GM18498 (cell line): ENCODE results near the gene C4orf54.

ENCODE experiments used
- ATAC-seq: cut with Tn5 transposase; IDR thresholded peaks from one replicate; pipeline ENCODE4 v1.9.1; 2021; ENCODE audit warnings: mild to moderate bottlenecking, moderate library complexity; ENCODE audit not compliant: unreplicated experiment

Gene C4orf54

GRCh38 chr4:99657798-99658197 is at the start of gene C4orf54:
TSS of gene C4orf54 (minus strand) at chr4:99657828. CDS start at chr4:99654648, 3,180 bp downstream.
- ATAC-seq, result no peak

DNA sequence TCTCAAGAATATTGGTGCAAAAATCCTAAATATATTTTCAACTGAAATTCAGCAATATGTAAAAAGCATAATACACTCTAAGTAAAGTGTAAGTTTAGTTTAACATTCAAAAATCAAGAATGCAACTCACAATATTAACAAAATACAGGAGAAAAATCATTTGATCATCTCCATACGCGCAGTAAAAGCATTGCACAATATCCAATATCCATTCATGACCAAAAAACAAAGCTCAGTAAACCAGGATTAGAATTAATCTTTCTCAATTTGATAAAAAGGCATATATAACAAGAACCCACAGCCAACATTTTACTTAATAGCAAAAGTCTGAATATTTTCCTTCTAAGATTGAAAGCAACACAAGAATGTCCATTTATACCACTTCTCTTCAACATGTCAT is 48.3 kb upstream of the C4orf54 start:
- ATAC-seq, result no peak

- ATAC-seq, result no peak
Observed at GRCh38 chr4:99696801-99697200, 39.2 kb upstream of the C4orf54 start.

DNA sequence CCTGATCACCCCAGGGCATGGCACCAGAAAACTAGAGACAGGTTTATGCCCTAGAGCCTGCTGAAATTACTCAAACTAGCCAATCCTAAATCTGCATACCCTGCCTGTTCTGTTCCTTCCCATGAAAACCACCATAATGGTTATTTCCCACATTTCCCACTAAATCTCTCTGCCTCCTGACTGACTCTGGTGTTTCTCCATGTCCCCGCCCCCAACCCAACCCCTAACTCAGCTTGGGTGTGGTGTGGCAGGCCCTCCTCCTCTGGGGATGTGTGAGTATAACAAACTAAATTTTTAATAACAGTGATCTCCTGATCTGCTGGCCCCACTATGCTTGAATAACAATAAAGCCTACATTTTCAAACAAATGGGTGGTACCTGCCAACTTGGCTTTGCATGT is 35.5 kb upstream of the C4orf54 start:
- no peak for ATAC-seq

- no peak for ATAC-seq
Observed at GRCh38 chr4:99690990-99691389, 33.4 kb upstream of the C4orf54 start.

DNA sequence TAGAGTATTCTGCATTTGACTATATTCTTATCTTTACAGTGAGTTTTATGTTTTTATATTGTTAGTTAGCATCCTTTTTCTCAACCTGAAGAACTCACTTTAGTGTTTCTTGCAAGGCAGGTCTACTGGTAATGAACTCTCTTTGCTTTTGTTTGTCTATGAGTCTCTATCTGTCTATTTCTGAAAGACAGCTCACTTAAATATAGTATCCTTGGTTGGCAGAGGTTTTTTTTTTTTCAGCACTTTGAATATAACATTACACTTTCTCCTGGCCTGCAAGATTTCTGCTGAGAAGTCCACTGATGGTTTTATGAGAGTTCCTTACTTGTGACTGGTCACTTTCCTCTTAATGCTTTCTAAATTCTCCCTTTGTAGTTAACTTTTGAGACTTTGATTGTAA is 32.8 kb upstream of the C4orf54 start:
- no peak for ATAC-seq

- ATAC-seq, result no peak
Observed at GRCh38 chr4:99687120-99687519, 29.5 kb upstream of the C4orf54 start.

GRCh38 chr4:99685234-99685633 is 27.6 kb upstream of the C4orf54 start:
- ATAC-seq, result no peak

DNA sequence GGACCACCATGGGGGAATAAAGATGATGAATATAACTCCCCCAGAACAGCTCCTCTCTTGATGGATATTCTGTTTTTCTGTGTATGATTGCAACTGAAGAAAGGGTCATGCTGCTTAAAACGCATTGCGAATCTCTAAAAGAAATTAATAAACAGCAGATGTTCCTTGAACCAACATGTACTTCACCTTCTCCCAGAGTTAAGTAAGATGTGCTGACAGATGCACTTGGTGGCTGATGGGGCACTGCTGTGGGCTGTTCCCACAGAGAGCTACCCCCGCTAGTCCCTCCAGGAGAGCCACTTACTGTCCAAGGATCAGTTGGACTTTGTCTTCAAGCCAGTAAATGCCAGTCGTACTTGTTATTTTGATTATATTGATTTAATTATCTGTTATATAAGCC is 26.3 kb upstream of the C4orf54 start:
- ATAC-seq, result no peak

DNA sequence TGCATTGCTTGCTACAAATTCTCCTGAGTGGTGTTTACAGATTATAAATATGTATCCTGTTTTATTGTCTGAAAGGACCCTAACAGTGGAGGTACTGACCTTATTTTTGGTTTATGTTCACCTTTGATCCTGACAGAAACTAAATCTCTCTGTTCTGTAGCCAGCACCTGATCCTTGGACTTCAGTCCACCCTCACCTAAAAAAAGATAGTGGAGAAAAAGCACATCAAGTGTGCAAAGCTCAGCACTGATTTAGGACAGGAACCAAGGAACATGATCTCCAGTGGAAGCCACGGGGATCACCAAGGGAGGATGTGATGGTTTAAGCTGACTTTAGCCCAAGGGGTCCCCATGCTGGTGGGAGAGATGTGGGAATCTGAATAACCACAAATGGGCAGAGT is 22.3 kb upstream of the C4orf54 start:
- ATAC-seq, result no peak

GRCh38 chr4:99679204-99679603 is 21.6 kb upstream of the C4orf54 start:
- ATAC-seq, result no peak

DNA sequence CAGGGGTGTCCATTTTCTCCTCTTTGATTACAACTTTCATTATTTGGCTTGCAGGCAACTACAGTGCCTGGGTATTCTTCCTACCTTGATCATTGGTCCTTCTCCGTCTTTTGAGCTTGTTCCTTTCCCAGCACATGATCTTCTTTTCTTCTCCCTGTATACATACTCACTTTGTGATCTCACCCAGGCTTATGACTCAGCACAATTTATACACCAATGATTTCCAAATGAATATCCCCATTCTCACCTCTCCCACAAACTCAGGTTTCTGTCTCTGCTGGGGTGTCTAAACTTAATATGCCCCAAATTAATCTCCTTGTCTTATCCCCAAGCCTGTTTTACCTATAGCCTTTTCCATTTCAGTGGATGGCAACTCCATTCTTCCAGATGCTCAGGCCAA is 19.5 kb upstream of the C4orf54 start:
- ATAC-seq, result no peak

- no peak for ATAC-seq
Observed at GRCh38 chr4:99670409-99671073, 12.9 kb upstream of the C4orf54 start.

GRCh38 chr4:99669084-99669483 is 11.5 kb upstream of the C4orf54 start:
- no peak for ATAC-seq

GRCh38 chr4:99668472-99668871 is 10.8 kb upstream of the C4orf54 start:
- ATAC-seq, result no peak

DNA sequence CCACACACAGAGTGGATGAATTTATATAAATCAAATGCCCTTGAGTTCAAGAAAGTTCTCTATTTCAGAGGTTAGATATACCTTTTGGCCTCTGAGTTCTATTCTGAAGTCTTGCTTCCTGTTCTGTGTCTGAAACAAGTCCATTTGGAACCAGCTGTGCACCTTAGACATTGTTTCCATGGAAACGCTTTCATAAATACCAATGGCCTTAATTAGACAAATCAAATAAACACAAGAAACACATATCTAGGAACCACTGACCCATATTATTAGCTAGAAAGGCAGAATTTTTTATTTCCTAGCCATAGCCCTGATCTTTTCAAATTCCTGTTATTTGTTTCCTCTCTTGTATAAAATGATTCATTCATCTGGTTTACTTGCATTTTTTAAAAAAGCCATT is 8.4 kb upstream of the C4orf54 start:
- ATAC-seq, result no peak

DNA sequence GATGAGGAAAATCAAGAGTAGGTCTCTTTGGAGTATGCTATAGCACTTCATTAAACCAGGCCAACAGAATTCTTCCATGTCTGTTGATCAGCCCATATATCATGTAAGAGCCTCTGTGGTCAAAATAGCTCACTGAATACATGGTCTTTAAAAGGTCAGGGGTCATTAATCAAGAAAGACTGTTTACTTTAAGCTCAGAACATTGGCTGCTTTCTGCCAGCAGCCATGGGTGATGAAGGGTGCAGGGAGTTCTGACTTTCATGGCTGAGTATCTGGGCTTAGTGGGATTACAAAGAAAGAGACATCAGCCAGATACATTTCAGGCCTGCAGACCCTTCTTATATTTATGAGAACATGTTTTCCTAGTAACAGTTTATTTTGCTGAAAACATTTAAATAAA is 7.1 kb upstream of the C4orf54 start:
- no peak for ATAC-seq

- ATAC-seq, result no peak
Observed at GRCh38 chr4:99661907-99662306, 4.3 kb upstream of the C4orf54 start.

DNA sequence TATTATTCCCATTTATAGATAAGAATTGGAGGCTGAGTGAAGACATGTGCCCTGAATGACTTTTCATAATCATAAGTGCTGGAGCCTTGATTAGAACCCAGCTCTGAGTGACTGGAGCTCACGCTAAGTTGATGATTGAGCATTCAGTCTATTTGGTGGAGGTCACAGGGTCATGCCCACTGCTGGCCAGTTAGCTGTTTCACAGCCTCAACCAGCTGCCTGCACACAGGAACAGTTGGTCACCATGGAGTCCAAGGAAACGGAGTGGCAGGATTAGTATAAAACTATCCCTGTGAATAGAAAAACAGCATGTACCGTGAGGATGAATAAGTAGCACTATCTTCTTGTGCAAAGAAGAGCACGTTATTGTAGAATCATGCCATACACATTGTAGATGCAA is 1.0 kb upstream of the C4orf54 start:
- no peak for ATAC-seq

- ATAC-seq, result no peak
Observed at GRCh38 chr4:99655308-99656081, 2.1 kb downstream of the C4orf54 start.

- ATAC-seq, result no peak
Observed at GRCh38 chr4:99654361-99654761, 3.3 kb downstream of the C4orf54 start.

DNA sequence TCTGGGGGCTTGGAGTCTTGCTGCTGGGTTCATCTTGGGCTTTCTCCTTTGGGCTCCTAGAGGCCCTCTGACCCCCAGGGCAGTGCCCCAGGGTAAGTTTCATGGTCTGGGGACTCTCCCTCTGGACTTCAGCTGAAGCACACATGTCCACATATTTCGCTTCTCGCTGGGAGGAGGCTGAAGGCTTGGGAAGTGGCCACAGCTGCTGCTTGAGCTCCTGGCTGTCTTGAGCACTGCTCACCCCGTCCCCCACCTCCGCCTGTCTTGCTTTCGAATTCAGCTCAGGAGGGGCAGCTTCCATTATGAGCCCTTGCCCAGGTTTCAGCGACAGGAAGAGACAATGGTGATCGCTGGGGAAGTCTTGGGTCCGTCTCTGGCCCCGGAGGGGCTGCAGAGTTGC is 3.7 kb downstream of the C4orf54 start:
- ATAC-seq, result no peak
